Endometrium (tissue), 2 donors: Measurements from ENCODE around the gene MRPS11.
"Not testable (repeated sequence)": the region's sequence is repeated elsewhere in the genome, so short reads cannot be mapped to it uniquely, and the experiment has no call there.

ENCODE experiments used
- FAIRE-seq: peaks from 2 replicates; lab custom pipeline; 2012; peaks lifted over from hg19 to GRCh38; lab: Jason Lieb, UNC
- donor health status: control.
- donor health status: control.

The MRPS11 gene

DNA sequence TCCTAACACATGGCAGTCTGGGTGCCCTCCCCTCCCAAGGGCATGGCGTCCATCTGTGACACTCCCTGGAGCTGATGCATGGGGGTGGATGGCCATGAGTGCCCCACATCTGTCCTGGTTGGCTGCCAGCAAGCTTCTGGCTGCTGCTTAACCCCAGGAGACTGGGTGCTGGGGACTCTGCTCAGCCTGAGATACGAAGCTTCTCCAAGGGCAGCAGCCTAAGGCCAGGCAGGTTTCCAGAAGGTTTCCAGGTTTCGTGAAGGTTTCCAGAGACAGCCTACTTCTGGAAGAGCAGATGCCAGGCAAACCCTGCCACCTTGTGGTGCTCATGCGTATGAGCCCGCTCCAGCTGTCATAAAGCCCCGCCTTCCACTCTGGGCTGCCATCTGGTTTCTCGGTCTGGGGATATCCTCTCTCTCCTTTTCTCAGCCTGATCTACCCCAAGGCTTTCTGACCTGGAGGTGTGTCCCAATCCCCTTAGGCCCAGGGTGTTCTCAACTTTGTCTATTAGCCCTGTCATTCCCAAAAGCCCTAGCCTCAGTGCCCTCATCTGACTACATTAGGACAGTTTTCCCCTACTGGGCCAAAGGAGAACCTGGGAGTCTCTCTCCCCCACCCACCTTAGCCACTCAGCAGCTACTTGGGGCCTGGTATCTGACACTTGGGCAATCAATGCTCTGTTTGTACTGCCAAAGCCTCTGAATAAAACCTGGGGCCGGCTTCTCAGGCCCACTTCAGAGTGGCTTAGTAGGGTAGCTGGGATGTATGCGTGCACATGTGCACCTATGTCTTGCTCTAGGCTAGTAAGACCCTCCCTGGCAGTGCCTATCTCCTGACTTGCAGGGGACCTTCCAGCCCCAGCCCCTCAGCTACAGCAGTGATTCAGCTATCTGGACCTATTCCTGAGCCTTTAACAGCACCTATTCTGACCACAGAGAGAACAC is 12.4 kb upstream of the MRPS11 start:
- FAIRE-seq: no peak

DNA sequence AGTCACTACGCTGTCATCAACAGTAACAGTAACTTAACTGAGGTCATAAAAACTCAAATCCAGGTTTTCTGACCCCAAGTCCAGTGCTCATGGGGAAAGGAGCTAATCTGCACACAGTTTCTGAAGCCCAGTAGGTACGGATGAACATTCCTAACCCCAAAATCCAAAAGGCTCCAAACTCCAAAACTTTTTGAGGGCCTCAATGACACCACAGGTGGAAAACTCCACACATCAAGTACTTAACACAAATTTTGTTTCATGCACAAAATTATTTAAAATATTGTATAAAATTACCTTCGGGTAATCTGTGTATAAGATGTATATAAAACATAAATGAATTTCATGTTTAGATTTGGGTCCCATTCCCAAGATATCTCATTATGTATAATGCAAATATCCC is 10.8 kb upstream of the MRPS11 start:
- no peak for FAIRE-seq

DNA sequence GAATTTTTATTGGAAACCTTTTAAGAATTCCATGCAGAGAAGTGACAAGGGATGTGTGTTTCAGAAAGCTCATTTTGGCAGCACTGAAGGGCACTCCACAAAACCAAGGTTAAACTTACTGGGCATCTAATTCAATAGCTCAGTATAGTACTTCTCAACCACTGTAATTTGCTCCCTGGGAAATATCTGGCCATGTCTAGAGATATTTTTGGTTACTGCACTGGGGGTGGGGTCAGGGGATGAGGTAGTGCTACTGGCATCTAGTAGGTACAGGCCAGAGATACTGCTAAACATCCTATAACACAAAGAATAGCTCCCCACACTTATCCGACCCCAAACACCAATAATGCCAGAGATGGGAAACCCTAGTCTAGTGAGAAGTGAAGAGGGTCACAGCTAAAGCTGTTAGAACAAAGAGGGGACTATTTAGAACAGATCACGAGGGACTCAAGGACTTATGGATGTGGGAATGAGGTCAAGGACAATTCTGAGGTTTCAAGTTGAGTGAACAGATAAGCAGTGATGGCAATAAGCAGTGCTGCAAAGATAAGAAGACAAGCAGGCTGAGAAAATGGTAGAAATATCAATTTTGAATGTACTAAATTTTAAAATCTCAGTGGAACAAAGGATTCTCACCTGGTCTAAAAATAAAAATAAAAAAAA is 3.5 kb upstream of the MRPS11 start:
- FAIRE-seq: no peak

DNA sequence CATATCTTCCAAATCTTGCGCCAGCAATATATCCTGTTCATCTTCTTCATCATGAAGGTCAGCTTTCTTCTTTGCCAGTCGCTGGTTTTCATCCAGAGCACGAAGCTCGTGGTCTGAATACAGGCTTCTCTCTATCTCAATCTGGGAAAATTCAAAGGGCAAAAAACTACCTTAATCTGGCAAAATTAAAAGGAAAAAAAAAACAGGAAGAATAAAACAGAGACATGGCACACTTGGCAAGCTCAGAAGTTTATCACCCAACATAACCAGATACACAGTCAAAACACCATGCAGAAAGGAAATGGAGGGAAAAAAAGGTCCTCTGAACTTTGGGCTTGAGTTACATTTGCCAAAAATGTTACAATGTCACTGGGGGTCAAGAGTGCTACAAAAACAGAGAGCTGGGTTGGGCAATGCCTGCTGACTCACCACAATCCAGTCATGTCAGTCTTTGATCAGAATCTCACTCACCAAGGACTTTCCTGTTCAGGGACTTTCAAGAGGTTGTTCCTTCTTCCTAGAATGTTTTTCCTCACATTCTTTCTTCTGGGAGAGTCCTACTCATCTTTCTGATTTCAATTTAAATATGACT is 1.8 kb upstream of the MRPS11 start:
- no peak for FAIRE-seq

DNA sequence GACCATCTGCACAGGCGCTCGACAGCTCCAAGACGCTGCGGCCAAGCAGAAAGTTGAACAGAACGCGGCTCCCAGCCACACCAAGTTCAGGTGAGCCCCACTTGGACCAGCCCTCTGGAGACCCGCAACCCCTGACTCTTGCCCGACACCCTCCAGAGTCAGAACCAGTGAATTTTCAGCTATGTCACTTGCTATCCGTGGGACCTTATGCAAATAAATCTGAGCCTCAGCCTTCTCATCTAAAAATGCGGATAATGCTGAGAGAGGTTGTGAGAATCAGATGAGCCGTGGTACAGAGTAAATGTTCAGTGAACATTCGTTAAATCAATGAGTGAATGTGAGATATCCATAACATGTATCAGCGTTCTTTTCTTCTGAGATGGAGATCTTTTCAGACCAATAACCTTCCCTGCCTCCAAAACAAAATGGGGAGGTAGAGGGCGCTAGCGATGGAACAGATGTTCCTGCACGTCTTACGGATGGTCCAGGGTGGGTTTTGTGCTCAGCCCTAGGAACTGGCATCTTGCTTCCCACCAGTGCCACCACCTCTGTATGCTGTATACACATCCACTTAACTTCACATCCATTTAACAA is 524 bp downstream of the MRPS11 start:
- no peak for FAIRE-seq

DNA sequence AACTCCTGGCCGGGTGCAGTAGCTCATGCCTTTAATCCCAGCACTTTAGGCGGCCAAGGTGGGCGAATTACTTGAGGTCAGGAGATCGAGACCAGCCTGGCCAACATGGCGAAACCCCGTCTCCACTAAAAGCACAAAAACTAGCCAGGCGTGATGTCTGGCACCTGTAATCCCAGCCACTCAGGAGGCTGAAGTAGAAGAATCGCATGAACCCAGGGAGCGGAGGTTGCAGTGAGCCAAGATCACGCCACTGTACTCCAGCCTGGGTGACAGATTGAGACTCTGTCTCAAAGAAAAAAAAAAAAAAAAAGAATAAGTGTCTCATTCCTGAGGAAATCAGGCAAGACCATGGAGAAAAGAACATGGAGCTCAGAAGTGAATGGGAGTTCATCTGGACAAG is 1.2 kb downstream of the MRPS11 start:
- FAIRE-seq: not testable (repeated sequence)

DNA sequence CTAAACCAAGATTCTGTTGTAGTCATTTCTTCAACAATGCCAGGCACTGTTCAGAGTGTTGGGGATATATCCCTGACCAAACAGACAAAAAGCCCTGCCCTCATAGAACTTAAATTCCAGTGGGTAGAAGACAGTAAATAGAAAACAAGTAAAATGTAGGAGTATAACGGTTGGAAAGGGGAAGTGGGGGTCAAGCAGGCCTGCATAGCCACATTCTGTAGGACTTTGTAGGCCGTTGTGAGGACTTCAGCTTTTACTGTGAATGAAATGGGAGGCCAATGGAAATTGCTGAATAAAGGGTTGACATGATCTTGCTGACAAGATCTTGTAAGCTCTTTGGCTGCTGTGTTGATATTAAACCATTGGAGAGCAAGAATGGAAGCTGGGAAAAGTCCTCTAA is 1.8 kb downstream of the MRPS11 start:
- no peak for FAIRE-seq

DNA sequence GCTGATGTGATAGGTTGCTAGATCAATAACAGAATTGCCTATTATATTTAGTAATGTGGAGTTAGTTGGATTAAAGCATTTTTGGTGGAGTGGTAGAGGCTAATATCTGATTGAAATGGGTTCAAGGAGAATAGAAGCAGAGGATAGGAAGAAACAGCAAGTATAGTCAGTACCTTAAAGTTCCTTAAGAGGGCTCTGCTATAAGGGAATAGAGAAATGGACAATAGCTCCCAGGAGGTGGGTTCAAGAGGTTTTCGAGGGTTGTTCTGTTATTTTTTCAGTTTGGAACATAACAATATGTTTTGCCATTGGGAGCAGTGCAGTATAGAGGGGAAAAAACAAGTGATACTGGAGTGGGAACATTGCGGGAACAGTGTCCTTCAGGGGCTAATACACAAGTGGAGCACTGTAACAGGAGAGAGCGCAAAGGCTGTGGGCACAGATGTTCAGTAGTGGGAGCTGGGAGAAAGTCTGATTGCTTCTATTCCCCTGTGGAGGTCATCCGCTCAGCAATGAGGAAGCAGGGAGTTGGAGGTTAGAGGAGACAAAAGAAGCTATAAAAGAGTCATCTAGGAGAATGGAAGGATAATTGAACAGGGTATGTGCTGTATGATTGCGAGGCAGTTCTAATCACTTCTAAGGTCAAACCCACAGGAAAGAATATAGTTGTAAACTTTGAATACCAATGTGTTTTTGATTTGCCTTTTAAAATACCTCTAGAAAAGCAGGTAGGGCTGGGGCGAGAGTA is 3.3 kb downstream of the MRPS11 start:
- no peak for FAIRE-seq

DNA sequence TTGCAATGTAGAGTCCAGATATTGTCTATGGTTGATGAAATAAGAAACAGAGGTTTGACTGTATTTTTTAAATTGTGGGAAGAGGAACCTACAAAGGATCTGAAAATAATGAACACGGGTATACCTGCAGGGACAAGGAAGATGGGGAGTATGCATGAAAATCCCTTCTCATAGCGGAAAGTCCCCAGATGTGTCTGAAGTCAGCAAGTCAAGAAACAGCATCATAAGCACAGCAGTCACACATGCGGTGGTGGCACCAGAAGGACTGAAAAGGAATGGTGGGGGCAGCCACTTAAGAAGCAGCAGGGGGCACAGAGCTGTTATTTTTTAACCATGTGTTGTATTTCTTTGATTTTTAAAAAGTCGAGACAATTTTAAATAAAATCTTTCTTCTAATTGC is 4.7 kb downstream of the MRPS11 start:
- no peak for FAIRE-seq

DNA sequence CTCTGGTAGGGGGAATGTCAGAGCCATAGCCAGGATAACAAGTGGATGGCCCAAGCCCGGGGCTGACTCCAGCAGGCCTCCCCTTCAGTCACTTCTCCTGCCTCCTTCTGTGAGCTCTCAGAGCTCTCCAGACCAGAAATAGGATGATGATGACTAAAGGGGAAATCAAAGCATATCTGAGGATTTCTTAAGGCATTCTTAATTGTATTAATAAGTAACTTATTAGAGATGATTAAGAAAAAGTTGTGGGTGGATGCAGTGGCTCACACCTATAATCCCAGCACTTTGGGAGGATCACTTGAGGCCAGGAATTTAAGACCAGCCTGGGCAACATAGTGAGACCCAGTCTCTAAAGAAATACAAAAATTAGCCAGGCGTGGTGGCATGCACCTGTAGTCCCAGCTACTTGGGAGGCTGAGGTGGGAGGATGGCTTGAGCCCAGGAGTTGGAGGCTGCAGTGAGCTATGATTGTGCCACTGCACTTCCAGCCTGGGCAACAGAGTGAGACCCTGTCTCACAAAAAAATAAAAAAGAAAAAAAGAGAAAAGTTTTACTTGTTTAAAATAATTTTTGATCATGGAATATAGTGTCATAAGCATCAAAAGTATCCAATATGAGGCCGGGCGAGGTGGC is 6.3 kb downstream of the MRPS11 start:
- FAIRE-seq: not testable (repeated sequence)

DNA sequence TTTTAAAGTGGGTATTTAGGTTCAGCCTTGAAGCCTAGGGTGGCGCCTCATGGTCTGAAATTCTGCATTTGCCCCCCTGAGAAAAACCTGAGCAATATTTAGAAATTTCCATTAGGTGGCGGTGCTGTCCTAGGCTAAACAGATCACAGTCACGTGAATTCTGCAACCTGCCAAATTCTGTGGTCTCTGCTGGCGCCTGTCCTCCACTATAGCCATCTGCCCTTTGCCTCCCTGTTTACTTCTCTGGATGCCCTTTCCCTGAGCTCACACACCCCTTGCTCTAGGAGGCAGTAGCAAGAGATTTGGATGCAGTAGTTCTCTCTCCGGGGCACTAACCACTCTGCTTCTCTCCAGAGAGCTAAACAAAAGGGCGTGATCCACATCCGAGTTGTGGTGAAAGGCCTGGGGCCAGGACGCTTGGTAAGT is 9.1 kb downstream of the MRPS11 start:
- no peak for FAIRE-seq

DNA sequence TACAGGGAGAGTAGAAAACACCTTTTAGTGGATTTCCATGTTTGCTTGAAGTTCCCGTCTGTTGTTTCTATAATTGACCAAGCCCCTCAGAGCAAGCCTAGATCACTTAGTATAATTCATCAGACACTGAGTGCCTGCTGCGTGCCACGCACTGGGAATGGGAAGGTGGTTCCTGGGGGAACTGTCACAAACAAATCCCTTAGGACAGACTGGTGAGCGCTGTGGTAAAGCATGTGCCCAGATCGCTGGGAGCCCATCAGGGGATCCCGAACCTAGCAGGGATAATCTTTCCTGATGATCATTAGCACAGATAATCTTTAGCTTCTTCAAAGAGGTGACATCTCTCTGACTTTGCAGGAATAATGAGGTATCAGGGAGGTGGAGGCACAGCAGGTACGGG is 9.6 kb downstream of the MRPS11 start:
- FAIRE-seq: no peak

DNA sequence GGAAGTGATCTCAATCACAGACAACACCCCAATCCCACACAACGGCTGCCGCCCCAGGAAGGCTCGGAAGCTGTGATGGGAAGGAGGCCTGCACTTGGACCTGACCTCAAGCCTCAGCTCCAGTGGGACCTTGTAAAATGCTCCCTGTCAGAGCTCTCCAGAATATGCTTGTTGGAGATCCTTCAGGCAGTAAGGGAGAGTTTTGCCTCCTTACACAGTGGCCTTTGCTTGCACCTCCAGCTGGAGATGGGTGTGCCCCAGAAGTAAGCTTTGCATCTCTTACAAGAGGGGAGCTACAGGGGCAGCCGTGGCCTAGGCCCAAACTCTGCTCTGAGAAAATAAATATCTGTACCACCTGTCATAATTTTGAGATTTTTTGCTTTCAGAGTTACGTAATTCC is 10.4 kb downstream of the MRPS11 start:
- no peak for FAIRE-seq

DNA sequence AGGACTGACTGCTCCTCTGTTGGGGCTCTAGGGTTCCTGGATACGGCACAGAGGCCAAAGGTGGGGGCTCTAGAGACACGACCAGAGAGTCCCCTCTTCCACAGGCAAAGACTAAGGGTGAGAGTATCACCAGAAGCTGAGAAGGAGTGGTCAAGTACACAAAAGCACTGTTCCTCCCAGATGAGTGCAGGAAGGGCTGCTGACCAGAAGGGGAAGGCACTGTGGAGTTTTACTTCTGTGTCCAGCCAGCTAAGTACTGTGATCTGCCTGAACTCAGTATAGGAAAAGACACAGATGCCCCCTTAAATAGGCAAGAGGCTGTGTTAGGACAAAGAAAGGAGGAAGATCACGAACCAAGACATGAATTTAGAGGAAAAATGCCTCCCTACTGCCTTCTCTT is 11.7 kb downstream of the MRPS11 start:
- no peak for FAIRE-seq

DNA sequence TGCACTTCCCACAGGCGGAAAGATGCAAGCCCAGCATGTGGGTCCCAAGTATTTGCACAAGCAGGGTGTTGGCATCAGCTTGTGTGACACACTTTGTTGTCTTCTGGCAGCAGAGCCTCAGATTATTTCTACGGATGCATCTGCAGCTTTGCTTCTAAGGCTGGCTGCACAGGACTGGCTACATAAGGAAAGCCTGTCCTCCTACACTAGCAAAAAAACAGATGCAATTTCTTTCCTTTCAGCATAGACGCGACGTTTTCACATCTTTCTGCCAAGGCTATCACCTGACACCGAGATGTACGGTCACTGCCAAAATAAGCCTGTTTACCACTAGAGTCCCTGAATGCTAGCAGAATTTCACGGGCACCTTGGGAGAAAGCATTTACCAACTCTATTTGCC is 13.5 kb downstream of the MRPS11 start:
- FAIRE-seq: no peak

DNA sequence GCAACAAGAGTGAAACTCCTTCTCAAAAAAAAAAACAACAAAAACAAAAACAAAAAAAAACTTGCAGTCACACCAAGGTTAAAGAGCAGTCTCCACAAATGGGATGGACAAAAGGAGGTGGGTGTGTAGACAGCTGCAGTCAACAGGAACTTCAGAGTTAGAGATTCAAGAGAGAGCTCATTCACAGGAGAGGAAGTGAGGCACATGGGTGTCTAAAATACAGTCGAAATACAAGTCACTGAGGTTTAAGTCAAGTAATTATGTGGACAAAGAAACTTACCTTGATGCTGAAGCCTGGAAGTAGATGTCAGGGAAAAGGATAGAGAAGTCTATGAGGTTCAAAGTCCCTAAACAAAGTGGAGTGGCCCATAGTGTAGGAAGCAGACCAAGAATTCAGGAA is 14.8 kb downstream of the MRPS11 start:
- FAIRE-seq: no peak

DNA sequence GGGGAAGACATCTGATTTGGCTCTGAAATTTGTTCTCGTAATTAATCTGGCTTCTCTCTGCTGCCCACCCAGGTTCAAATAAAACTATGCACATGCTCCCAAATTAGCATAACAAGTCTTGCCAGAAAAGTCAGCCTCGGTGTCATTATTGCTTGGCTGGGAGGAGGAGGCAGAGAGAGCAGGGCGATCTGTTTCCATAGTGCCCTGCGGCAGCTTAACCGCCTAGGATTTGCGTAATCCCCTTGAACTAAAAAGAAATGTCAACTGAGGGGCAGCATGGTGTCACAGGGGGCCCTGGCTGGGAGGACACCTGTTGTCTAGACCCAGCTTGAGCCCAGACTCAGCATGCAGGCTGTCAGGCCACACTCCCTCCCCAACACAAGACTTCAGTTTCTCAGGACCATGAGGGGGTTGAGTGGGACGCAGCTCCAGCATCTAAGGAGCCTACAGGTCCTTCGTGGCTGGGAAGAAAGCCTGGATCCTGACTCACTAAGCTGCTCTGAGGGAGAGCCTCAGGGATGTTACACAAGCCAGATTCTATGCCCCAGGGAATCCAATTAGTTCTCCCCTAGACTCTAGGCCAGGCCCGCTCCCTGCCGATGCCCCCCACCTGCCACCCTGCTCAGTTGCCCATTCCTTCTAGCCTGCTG is 17.3 kb downstream of the MRPS11 start:
- no peak for FAIRE-seq

DNA sequence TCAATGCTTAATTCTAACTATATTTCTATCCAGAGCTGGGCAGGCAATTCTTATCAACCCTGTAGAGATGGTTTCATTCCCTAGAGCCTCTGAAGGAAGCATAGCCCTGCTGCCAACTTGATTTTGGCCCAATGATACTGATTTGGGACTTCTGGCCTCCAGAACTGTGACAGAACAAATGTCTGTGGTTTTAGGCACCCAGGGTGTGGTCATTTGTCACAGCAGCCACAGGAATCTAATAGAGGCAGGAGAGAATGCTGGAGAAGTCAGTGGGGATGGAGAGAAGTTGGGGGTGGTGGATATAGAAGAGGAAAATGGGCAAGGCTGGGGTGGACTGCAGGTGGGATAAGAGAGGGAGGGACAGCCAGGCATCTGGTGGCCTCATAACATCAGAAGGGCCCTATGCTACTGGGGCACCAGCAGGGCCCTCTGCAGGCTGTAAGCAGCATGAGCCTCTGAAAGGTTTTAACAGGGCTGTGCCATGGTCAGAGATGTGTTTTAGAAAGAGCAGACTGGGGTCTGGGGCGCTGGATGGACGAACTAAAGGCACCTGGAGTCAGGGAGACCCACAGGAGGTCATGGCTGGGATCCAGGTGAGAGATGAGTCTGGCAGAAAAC is 19.8 kb downstream of the MRPS11 start:
- no peak for FAIRE-seq

DNA sequence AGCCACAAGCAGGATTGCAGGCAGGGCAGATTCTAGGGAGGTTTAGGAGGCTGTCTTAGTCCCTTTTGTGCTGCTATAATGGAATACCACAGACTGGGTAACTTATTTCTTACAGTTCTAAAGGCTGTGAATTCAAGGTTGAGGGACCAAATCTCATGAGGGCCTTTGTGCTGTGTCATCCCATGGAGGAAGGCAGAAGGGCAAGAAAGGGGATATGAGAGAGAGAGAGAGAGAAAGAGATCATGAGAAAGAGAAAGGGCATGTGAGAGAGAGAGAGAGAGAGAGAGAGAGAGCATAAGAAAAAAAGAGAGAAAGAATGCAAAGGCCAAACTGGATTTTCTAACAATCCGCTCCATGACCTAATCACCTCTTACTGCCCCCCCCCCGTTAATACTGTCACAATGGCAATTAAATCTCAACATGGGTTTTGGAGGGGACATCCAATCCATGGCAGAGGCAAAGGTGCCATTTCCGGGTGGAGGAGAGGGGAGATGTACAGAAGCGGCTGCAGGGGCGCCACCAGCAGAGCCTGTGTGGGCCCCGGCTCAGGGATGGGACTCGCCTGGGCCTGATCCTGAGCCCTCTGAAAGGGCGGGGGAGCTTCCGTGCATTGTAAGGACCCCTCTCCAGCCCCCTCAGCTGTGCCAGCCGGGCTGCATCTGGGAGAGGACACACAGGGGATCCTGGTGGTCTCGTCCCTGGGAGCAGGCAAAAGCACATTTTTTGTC is 20.5 kb downstream of the MRPS11 start:
- FAIRE-seq: no peak

DNA sequence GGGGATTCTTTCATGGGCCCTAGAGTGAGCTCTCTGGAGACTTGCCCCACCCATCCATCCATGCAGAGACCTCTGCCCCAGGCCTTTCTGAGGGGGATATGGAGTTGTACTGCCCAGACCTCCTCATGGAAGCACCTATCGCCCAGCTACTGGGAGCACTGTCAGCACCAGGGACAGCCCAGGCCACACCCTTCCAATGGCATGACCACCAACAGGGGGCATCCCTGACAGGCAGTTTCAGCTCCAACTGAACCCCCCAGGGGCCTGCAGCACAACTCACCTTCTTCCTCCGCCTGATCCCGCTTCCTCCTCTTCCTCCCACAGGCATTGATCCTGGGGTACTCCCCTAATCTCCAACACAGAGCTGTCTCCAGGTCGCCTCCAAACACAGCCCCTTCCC is 21.8 kb downstream of the MRPS11 start:
- FAIRE-seq: no peak
